ENCODE results near the gene KLRC4. TPM values are rescaled to one million over a fixed set of nuclear protein-coding genes. Genes with fewer than 3 reads are reported as not detected.
A peak's percentile ranks its signal among the peaks of the same experiment; 100 is the strongest.
"Not testable (repeated sequence)": the region's sequence is repeated elsewhere in the genome, so short reads cannot be mapped to it uniquely, and the experiment has no call there.

KLRC4 gene
- total RNA-seq, 2 donors from 2014 or later, result not detected

DNA sequence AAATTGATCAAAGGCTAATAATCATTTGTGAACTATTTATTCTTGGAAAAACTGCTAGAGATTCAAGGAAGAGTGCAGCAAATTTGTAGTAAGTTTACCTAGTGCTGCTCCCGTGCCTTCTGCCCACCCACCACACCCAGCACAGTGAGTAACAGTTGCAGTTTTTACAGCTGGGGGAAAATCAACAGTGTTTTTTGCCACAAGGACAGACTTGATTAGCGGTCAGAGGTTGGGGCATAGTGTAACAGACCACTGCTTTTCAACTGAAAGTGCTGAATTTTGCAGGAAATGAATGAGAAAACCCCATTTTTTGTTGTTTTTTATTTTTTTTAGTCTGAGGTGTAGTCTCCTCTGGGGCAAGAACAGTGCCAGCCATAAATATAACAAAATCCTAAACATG, 12.3 kb downstream of the KLRC4 start:
- Histone ChIP-seq H3K27me3 (ENCODE audit: control insufficient read depth, insufficient read depth, low read length, poor library complexity, severe bottlenecking) (no peaks in the 10 kb centered on the region), H3K27ac (ENCODE audit: low read depth, low read length) (no peak overlapping the region), H3K4me1 (ENCODE audit: control insufficient read depth, insufficient read depth, low read length) (no peaks in the 10 kb centered on the region), H3K9me3 (ENCODE audit: control insufficient read depth, low read length) (no peaks in the 10 kb centered on the region), H3K4me3 (ENCODE audit: low read length) (no peak overlapping the region), H3K9ac (ENCODE audit: extremely low read depth, low read length, poor library complexity, severe bottlenecking) (no peak overlapping the region), H3K36me3 (ENCODE audit: control insufficient read depth, insufficient read depth, low read length) (no peaks in the 10 kb centered on the region)
- 80 to 83% methylated on average over 1 to 2 of the region's 2 CpGs for WGBS, 2 experiments (ENCODE audit: insufficient coverage in 1 of 2, insufficient read length in 1 of 2)
- Mint-ChIP-seq H3K9me3 (no peaks in the 10 kb centered on the region), H3K27me3 (ENCODE audit: insufficient read depth) (no peaks in the 10 kb centered on the region), H3K27ac (no peak overlapping the region), H3K4me1 (peaks cover 13% of the 10 kb centered on the region), H3K36me3 (ENCODE audit: low read depth) (no peaks in the 10 kb centered on the region), H3K4me3 (no peak overlapping the region)
- DNase-seq, result no peak
- TF ChIP-seq, protein P1, sequence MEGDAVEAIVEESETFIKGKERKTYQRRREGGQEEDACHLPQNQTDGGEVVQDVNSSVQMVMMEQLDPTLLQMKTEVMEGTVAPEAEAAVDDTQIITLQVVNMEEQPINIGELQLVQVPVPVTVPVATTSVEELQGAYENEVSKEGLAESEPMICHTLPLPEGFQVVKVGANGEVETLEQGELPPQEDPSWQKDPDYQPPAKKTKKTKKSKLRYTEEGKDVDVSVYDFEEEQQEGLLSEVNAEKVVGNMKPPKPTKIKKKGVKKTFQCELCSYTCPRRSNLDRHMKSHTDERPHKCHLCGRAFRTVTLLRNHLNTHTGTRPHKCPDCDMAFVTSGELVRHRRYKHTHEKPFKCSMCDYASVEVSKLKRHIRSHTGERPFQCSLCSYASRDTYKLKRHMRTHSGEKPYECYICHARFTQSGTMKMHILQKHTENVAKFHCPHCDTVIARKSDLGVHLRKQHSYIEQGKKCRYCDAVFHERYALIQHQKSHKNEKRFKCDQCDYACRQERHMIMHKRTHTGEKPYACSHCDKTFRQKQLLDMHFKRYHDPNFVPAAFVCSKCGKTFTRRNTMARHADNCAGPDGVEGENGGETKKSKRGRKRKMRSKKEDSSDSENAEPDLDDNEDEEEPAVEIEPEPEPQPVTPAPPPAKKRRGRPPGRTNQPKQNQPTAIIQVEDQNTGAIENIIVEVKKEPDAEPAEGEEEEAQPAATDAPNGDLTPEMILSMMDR (conservative IDR thresholded peaks at IDR 0.05), result no peak

DNA sequence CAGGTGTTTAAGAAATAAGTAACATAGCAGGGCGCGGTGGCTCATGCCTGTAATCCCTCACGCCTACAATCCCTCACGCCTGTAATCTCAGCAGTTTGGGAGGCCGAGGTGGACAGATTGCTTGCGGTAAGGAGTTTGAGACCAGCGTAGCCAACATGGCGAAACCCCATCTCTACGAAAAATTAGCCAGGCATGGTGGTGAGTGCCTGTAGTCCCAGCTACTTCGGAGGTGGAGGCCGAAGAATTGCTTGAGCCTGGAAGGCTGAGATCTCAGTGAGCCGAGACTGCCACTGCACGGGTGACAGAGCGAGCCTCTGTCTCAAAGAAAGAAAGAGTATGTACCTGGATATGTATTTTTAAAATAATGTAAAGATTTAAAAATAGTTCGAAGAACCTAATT, 13.4 kb downstream of the KLRC4 start:
- not testable (repeated sequence) for H3K9me3 ChIP-seq (ENCODE audit: control insufficient read depth, low read length); H3K27ac Mint-ChIP-seq; H3K9me3 Mint-ChIP-seq; H3K9ac ChIP-seq (ENCODE audit: extremely low read depth, low read length, poor library complexity, severe bottlenecking); H3K4me3 ChIP-seq (ENCODE audit: low read length); H3K36me3 Mint-ChIP-seq (ENCODE audit: low read depth); H3K36me3 ChIP-seq (ENCODE audit: control insufficient read depth, insufficient read depth, low read length); H3K4me3 Mint-ChIP-seq; DNase-seq; H3K27me3 Mint-ChIP-seq (ENCODE audit: insufficient read depth); H3K27me3 ChIP-seq (ENCODE audit: control insufficient read depth, insufficient read depth, low read length, poor library complexity, severe bottlenecking); H3K4me1 ChIP-seq (ENCODE audit: control insufficient read depth, insufficient read depth, low read length); H3K27ac ChIP-seq (ENCODE audit: low read depth, low read length)
- WGBS, 2 experiments (ENCODE audit: insufficient coverage in 1 of 2, insufficient read length in 1 of 2), result 90 to 95% methylated on average over 2 to 15 of the region's 15 CpGs
- peaks cover 13% of the 10 kb centered on the region for H3K4me1 Mint-ChIP-seq

DNA sequence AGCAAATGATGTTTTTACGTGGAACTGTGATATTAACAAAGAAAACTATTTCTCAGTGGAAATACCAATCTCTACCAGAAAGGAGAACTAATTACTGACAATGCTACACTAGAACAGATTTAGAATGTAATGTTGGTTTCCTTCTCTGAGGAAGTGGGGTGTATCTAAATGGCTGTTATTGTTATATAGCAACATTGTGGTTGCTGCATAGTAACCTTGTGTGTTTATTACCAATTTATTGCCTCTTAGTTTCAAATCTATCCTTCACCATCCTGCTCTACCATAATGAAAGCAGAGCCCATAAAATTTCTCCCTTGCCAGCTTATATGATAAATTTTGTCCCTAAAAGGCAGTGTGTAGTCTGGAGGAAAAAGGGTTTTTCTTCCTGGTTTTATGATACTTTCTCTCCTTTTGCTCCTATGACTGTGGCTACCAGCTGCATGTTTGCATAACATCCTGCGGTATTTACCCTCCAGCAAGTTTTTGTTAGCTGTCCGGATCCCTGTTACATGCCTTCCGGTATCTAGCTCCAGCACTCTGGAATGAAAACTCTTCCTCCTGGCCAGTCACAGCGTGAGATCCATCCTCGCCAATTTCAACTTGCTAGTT, 14.1 kb downstream of the KLRC4 start:
- 70 to 74% methylated on average over 5 to 6 of the region's 6 CpGs for WGBS, 2 experiments (ENCODE audit: insufficient coverage in 1 of 2, insufficient read length in 1 of 2)
- no peak overlapping the region for H3K4me3 Mint-ChIP-seq
- H3K27me3 Mint-ChIP-seq (ENCODE audit: insufficient read depth), result no peaks in the 10 kb centered on the region
- no peaks in the 10 kb centered on the region for H3K36me3 Mint-ChIP-seq (ENCODE audit: low read depth)
- no peaks in the 10 kb centered on the region for H3K36me3 ChIP-seq (ENCODE audit: control insufficient read depth, insufficient read depth, low read length)
- no peak overlapping the region for H3K4me3 ChIP-seq (ENCODE audit: low read length)
- TF ChIP-seq, protein P1 (conservative IDR thresholded peaks at IDR 0.05), result no peak
- H3K4me1 ChIP-seq (ENCODE audit: control insufficient read depth, insufficient read depth, low read length), result no peaks in the 10 kb centered on the region
- no peak overlapping the region for H3K27ac ChIP-seq (ENCODE audit: low read depth, low read length)
- H3K4me1 Mint-ChIP-seq, result peaks cover 13% of the 10 kb centered on the region
- no peaks in the 10 kb centered on the region for H3K9me3 Mint-ChIP-seq
- H3K27me3 ChIP-seq (ENCODE audit: control insufficient read depth, insufficient read depth, low read length, poor library complexity, severe bottlenecking), result no peaks in the 10 kb centered on the region
- no peaks in the 10 kb centered on the region for H3K9me3 ChIP-seq (ENCODE audit: control insufficient read depth, low read length)
- peak overlapping the region; percentile 3 for H3K27ac Mint-ChIP-seq
- no peak overlapping the region for H3K9ac ChIP-seq (ENCODE audit: extremely low read depth, low read length, poor library complexity, severe bottlenecking)
- peak; percentile 52 for DNase-seq

DNA sequence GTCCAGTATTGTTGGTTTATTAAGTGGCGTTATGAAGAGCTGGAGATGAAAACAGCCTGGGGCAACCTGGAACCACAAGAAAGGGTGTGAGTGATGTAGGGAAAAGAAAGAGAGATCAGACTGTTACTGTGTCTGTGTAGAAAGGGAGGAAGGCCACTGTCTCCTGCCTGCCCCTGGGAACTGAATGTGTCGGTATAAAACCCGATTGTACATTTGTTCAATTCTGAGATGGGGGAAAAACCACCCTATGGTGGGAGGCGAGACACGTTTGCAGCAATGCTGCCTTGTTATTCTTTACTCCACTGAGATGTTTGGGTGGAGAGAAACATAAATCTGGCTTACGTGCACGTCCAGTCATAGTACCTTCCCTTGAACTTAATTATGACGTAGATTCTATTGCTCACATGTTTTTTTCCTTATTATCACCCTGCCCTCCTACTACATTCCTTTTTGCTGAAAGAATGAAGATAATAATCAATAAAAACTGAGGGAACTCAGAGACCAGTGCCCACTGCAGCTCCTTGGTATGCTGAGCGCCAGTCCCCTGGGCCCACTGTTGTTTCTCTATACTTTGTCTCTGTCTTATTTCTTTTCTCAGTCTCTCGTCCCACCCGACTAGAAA, 14.9 kb downstream of the KLRC4 start:
- H3K4me1 ChIP-seq (ENCODE audit: control insufficient read depth, insufficient read depth, low read length); H3K9me3 ChIP-seq (ENCODE audit: control insufficient read depth, low read length); H3K9ac ChIP-seq (ENCODE audit: extremely low read depth, low read length, poor library complexity, severe bottlenecking); H3K36me3 ChIP-seq (ENCODE audit: control insufficient read depth, insufficient read depth, low read length); H3K4me3 Mint-ChIP-seq; H3K9me3 Mint-ChIP-seq; H3K4me3 ChIP-seq (ENCODE audit: low read length); H3K27me3 Mint-ChIP-seq (ENCODE audit: insufficient read depth); H3K36me3 Mint-ChIP-seq (ENCODE audit: low read depth); H3K27ac Mint-ChIP-seq; H3K27ac ChIP-seq (ENCODE audit: low read depth, low read length); H3K27me3 ChIP-seq (ENCODE audit: control insufficient read depth, insufficient read depth, low read length, poor library complexity, severe bottlenecking); DNase-seq: not testable (repeated sequence)
- H3K4me1 Mint-ChIP-seq, result peaks cover 13% of the 10 kb centered on the region
- WGBS, 2 experiments (ENCODE audit: insufficient coverage in 1 of 2, insufficient read length in 1 of 2), result 98 to 100% methylated on average over 1 to 11 of the region's 11 CpGs
